T-cell (primary cell): ENCODE results near the gene TMEM185A. TPM values are rescaled to one million over a fixed set of nuclear protein-coding genes. Genes with fewer than 3 reads are reported as not detected.

Experiments
- total RNA-seq, 35 experiments: library from RNA in 6 of 35; stranded (reverse) in 6 of 35; fragments of 120-200 nt in 1 of 35; gene quantifications; one replicate each; pipeline versions ENCODE4 v1.2.1 to v1.2.4 and lab custom pipeline; 2013 to 2026

The TMEM185A gene
- total RNA-seq, 5 donors from 2014 or later (not counting 1 experiment from before 2014, with no cell fraction given), result 13.8 to 26.5 (median 25.6) TPM

Other genes starting within 250 kb of the TMEM185A start
- gene IDS, start 126.5 kb downstream of the TMEM185A start, total RNA-seq, result 100 to 1,000 TPM; 152 to 402 (median 182) TPM
- 10 to 100 TPM; 24.1 to 79.0 (median 39.4) TPM for gene EOLA1, start 90.8 kb downstream of the TMEM185A start, total RNA-seq
- not detected for gene HSFX3, start 81.9 kb downstream of the TMEM185A start, total RNA-seq
- not detected for gene MAGEA9B, start 44.3 kb downstream of the TMEM185A start, total RNA-seq
- not detected for gene HSFX2, start 36.5 kb downstream of the TMEM185A start, total RNA-seq
- not detected for gene MAGEA11, start 80.3 kb upstream of the TMEM185A start, total RNA-seq
- 1 to 10 TPM in 3 of 5 donors, under 1 TPM in 2; 0.50 to 3.2 (median 1.8) TPM for gene HSFX1, start 142.3 kb upstream of the TMEM185A start, total RNA-seq
- gene MAGEA9, start 150.1 kb upstream of the TMEM185A start, total RNA-seq, result not detected
- not detected for gene MAGEA8, start 249.4 kb upstream of the TMEM185A start, total RNA-seq